Kidney (tissue), 14 donors: Measurements from ENCODE around the gene IL17B. TPM values are rescaled to one million over a fixed set of nuclear protein-coding genes. Genes with fewer than 3 reads are reported as not detected.

Source experiments
- DNase-seq, 5 donors: peaks; one replicate each; pipeline ENCODE4 v3.0.0-alpha.2; 2013 to 2020
- FAIRE-seq: peaks from 2 replicates; lab custom pipeline; 2012; peaks lifted over from hg19 to GRCh38; lab: Jason Lieb, UNC
- H3K27ac ChIP-seq, 2 donors: one replicate each; pipeline ENCODE4 v1.7.0; 2013; ENCODE audit warnings: low read depth in 2 of 2, low read length in 2 of 2, inconsistent platforms in 1 of 2
- H3K27me3 ChIP-seq: one replicate; pipeline ENCODE4 v1.7.1; 2013; ENCODE audit warnings: low read length, inconsistent platforms; ENCODE audit not compliant: control insufficient read depth, insufficient read depth
- H3K36me3 ChIP-seq, 3 donors: one replicate each; pipeline versions ENCODE4 v1.7.0 to v1.7.1; 2013; ENCODE audit warnings: low read length in 3 of 3, control low read depth in 1 of 3, inconsistent platforms in 1 of 3; ENCODE audit not compliant: insufficient read depth in 3 of 3, control insufficient read depth in 2 of 3
- H3K4me1 ChIP-seq, 3 donors: one replicate each; pipeline versions ENCODE4 v1.7.0 to v1.7.1; 2013; ENCODE audit warnings: low read length in 3 of 3, inconsistent platforms in 1 of 3, low read depth in 1 of 3; ENCODE audit not compliant: control insufficient read depth in 2 of 3, insufficient read depth in 2 of 3
- H3K4me3 ChIP-seq, 3 donors: one replicate each; pipeline versions ENCODE4 v1.7.0 to v1.8.1; 2013; ENCODE audit warnings: low read length in 3 of 3, control low read depth in 1 of 3, inconsistent platforms in 1 of 3
- H3K9ac ChIP-seq, 3 donors: one replicate each; pipeline versions ENCODE4 v1.7.0 to v1.7.1; 2013; ENCODE audit warnings: low read length in 3 of 3, control low read depth in 1 of 3, inconsistent platforms in 1 of 3
- H3K9me3 ChIP-seq, 3 donors: one replicate each; pipeline versions ENCODE4 v1.7.0 to v1.7.1; 2013; ENCODE audit warnings: low read length in 3 of 3, control low read depth in 1 of 3, inconsistent platforms in 1 of 3; ENCODE audit not compliant: control insufficient read depth in 2 of 3, insufficient read depth in 1 of 3
- CTCF ChIP-seq: IDR thresholded peaks from 3 replicates; pipeline ENCODE4 v1.5.1; 2012; ENCODE audit warnings: mild to moderate bottlenecking, moderate library complexity, borderline replicate concordance; ENCODE audit not compliant: insufficient read depth; ENCODE audit errors: extremely low read depth
- intact Hi-C: fragments of 100-400 bp; cut with DNase I; formaldehyde crosslinking; loops from one replicate; pipeline ENCODE4 v1.11.1; 2022
- polyA plus RNA-seq: library from polyadenylated mRNA; stranded (reverse); fragments of 350-450 nt; fragmentation: Illumina TruSeq; extraction: RNeasy Lipid Tissue Mini Kit (QIAGEN cat#74804); gene quantifications from one replicate; pipeline ENCODE4 v1.2.3, GENCODE V29; 2014; ENCODE audit warnings: low read depth, low replicate concordance; ENCODE audit not compliant: insufficient read depth
- total RNA-seq: library from RNA; stranded (reverse); fragmentation: NEBNext Ultra II Directional; extraction: Animal tissue kit (Norgen Biotek cat#: 25700); gene quantifications from one replicate; pipeline ENCODE4 v1.2.1, GENCODE V29; 2021
- donor health status: control.
- donor health status: control.
- donor health status: control.
- donor health status: control.
- donor health status: control.
- donor health status: DM: yes; HTN: yes; CAD: no.
- donor health status: Normal renal cell carcinoma (clear cell type).

The IL17B gene
- total and polyA plus RNA-seq, 2 donors from 2014 or later, result 1.4 to 4.7 TPM

- H3K36me3 ChIP-seq, result no peaks in the 10 kb centered on the region
These were observed 47.8 kb upstream of the IL17B start for GRCh38 chr5:149426931-149427330.

GRCh38 chr5:149425729-149426128 is 46.6 kb upstream of the IL17B start:
- FAIRE-seq (no peak), DNase-seq (no peak)
- Histone ChIP-seq H3K9me3 (no peaks in the 10 kb centered on the region), H3K4me1 (peaks cover 2 to 13% (median 4%) of the 10 kb centered on the region in 3 donors), H3K27ac (no peak overlapping the region), H3K4me3 (no peak overlapping the region), H3K27me3 (no peaks in the 10 kb centered on the region), H3K36me3 (no peaks in the 10 kb centered on the region), H3K9ac (no peak overlapping the region)
- no peak for TF ChIP-seq CTCF
- intact Hi-C loops, result no loop called here

More at GRCh38 chr5:149426931-149427330, 47.8 kb upstream of the IL17B start:
- no peaks in the 10 kb centered on the region for H3K27me3 ChIP-seq
- no peak overlapping the region for H3K9ac ChIP-seq
- no peak for DNase-seq
- H3K4me1 ChIP-seq, result peaks cover 2 to 13% (median 4%) of the 10 kb centered on the region in 3 donors
- intact Hi-C loops, result no loop called here
- no peak overlapping the region for H3K4me3 ChIP-seq
- FAIRE-seq, result no peak
- TF ChIP-seq CTCF, result no peak
- H3K9me3 ChIP-seq, result no peaks in the 10 kb centered on the region
- no peak overlapping the region for H3K27ac ChIP-seq

GRCh38 chr5:149424371-149425315 is 45.6 kb upstream of the IL17B start:
- FAIRE-seq (no peak), DNase-seq (no peak)
- Histone ChIP-seq H3K4me1 (peaks cover 2 to 18% (median 4%) of the 10 kb centered on the region in 3 donors), H3K9me3 (no peaks in the 10 kb centered on the region), H3K36me3 (no peaks in the 10 kb centered on the region), H3K27me3 (no peaks in the 10 kb centered on the region), H3K9ac (no peak overlapping the region), H3K4me3 (no peak overlapping the region), H3K27ac (peak overlapping the region in 1 of 2 donors; percentile 7)
- no peak for TF ChIP-seq CTCF
- intact Hi-C loops, result no loop called here
